Chondrocyte (in vitro differentiated cells): ENCODE measurements around the gene GALNT13. TPM values are rescaled to one million over a fixed set of nuclear protein-coding genes. Genes with fewer than 3 reads are reported as not detected.

Experiments used
- DNase-seq: peaks from one replicate; pipeline ENCODE4 v3.0.0; 2021; ENCODE audit warnings: mixed read lengths, low spot score
- H3K27ac Mint-ChIP-seq: one replicate; pipeline ENCODE4 v1.8.0; 2021; ENCODE audit warnings: mild to moderate bottlenecking, moderate library complexity, mixed read lengths; ENCODE audit not compliant: unreplicated experiment
- H3K27me3 Mint-ChIP-seq: 2 replicates; pipeline ENCODE4 v1.8.0; 2021; ENCODE audit warnings: low read depth, mixed read lengths
- H3K36me3 Mint-ChIP-seq: 2 replicates; pipeline ENCODE4 v1.8.0; 2021; ENCODE audit warnings: low read depth, mixed read lengths
- H3K4me1 Mint-ChIP-seq: 2 replicates; pipeline ENCODE4 v1.8.0; 2021; ENCODE audit warnings: low read depth, mild to moderate bottlenecking, mixed read lengths
- H3K4me3 Mint-ChIP-seq: one replicate; pipeline ENCODE4 v1.8.0; 2021; ENCODE audit warnings: mild to moderate bottlenecking, moderate library complexity, mixed read lengths; ENCODE audit not compliant: unreplicated experiment
- H3K9me3 Mint-ChIP-seq: 2 replicates; pipeline ENCODE4 v1.8.0; 2021; ENCODE audit warnings: low read depth, mixed read lengths
- CTCF ChIP-seq: fragments of 200-600 bp; sonication (generic); IDR thresholded peaks from 2 replicates; pipeline ENCODE4 v1.5.0; 2021; ENCODE audit warnings: antibody characterized with exemption, mild to moderate bottlenecking, moderate library complexity
- total RNA-seq: library from RNA; stranded (reverse); gene quantifications from 3 replicates; pipeline ENCODE4 v1.2.1, GENCODE V29; 2021

The GALNT13 gene
- total RNA-seq, 1 donor from 2014 or later = not detected

- Mint-ChIP-seq H3K27me3 (peaks cover 2% of the 10 kb centered on the region), H3K27ac (no peak overlapping the region), H3K4me3 (no peak overlapping the region), H3K9me3 (peaks cover 9% of the 10 kb centered on the region), H3K4me1 (no peaks in the 10 kb centered on the region), H3K36me3 (no peaks in the 10 kb centered on the region)
- no peak for DNase-seq
- no peak for TF ChIP-seq CTCF
Measured at GRCh38 chr2:154497019-154497418, 625.3 kb downstream of the GALNT13 start.
